ENCODE data around the gene RFXAP.

GRCh38 chr13:36796052-36796451 is 23.0 kb upstream of the RFXAP start:
- no peak for TF ChIP-seq POLR2A (IDR thresholded peaks at IDR 0.05)
- TF ChIP-seq, protein P1, sequence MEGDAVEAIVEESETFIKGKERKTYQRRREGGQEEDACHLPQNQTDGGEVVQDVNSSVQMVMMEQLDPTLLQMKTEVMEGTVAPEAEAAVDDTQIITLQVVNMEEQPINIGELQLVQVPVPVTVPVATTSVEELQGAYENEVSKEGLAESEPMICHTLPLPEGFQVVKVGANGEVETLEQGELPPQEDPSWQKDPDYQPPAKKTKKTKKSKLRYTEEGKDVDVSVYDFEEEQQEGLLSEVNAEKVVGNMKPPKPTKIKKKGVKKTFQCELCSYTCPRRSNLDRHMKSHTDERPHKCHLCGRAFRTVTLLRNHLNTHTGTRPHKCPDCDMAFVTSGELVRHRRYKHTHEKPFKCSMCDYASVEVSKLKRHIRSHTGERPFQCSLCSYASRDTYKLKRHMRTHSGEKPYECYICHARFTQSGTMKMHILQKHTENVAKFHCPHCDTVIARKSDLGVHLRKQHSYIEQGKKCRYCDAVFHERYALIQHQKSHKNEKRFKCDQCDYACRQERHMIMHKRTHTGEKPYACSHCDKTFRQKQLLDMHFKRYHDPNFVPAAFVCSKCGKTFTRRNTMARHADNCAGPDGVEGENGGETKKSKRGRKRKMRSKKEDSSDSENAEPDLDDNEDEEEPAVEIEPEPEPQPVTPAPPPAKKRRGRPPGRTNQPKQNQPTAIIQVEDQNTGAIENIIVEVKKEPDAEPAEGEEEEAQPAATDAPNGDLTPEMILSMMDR (IDR thresholded peaks at IDR 0.05): no peak

Measured in lower leg skin (tissue), 3 donors.